GM21367 (cell line): ENCODE data around the gene EXD2.
A peak's percentile ranks its signal among the peaks of the same experiment; 100 is the strongest.
"Not testable (repeated sequence)": the region's sequence is repeated elsewhere in the genome, so short reads cannot be mapped to it uniquely, and the experiment has no call there.

Experiments
- ATAC-seq: cut with Tn5 transposase; IDR thresholded peaks from one replicate; pipeline ENCODE4 v1.9.1; 2021; ENCODE audit not compliant: unreplicated experiment

Gene EXD2

GRCh38 chr14:69191340-69192111, at the start of gene EXD2:
EXD2 (plus strand) TSS chr14:69191498; CDS start chr14:69209471, 17,973 bp downstream.
- peak; percentile 79 for ATAC-seq

GRCh38 chr14:69141550-69141949, 49.7 kb upstream of the EXD2 start:
- ATAC-seq, result no peak

- no peak for ATAC-seq
Observed at GRCh38 chr14:69142101-69142500, 49.2 kb upstream of the EXD2 start.

- ATAC-seq, result no peak
Observed at GRCh38 chr14:69149461-69150244, 41.6 kb upstream of the EXD2 start.

GRCh38 chr14:69151458-69152180, 39.7 kb upstream of the EXD2 start:
- ATAC-seq, result no peak

GRCh38 chr14:69152181-69152901, 39.0 kb upstream of the EXD2 start:
- ATAC-seq, result no peak

GRCh38 chr14:69152902-69153151, 38.5 kb upstream of the EXD2 start, which contains the start of gene DCAF5:
DCAF5 (minus strand) TSS chr14:69153119; CDS start chr14:69152978, 141 bp downstream.
- no peak for ATAC-seq

GRCh38 chr14:69153152-69153872, 38.0 kb upstream of the EXD2 start:
- ATAC-seq, result peak; percentile 76

GRCh38 chr14:69153873-69154270, 37.4 kb upstream of the EXD2 start:
- ATAC-seq, result no peak

GRCh38 chr14:69154779-69155178, 36.5 kb upstream of the EXD2 start:
- ATAC-seq, result no peak

- no peak for ATAC-seq
Observed at GRCh38 chr14:69156224-69156623, 35.1 kb upstream of the EXD2 start.

- ATAC-seq, result no peak
Observed at GRCh38 chr14:69161590-69161989, 29.7 kb upstream of the EXD2 start.

- not testable (repeated sequence) for ATAC-seq
Observed at GRCh38 chr14:69165787-69166186, 25.5 kb upstream of the EXD2 start.

GRCh38 chr14:69170839-69171238, 20.5 kb upstream of the EXD2 start:
- no peak for ATAC-seq

- no peak for ATAC-seq
Observed at GRCh38 chr14:69171569-69171968, 19.7 kb upstream of the EXD2 start.

GRCh38 chr14:69175130-69175529, 16.2 kb upstream of the EXD2 start:
- ATAC-seq, result no peak

GRCh38 chr14:69181491-69181890, 9.8 kb upstream of the EXD2 start:
- no peak for ATAC-seq

GRCh38 chr14:69182580-69182979, 8.7 kb upstream of the EXD2 start:
- not testable (repeated sequence) for ATAC-seq

- no peak for ATAC-seq
Observed at GRCh38 chr14:69183735-69184134, 7.6 kb upstream of the EXD2 start.

- ATAC-seq, result no peak
Observed at GRCh38 chr14:69190191-69190590, 1.1 kb upstream of the EXD2 start.
